Ishikawa (cell line): ENCODE results near the gene ZCCHC2.

ENCODE experiments used
- CEBPB ChIP-seq: IDR thresholded peaks from 2 replicates; pipeline ENCODE4 v1.6.1; 2012
- EGR1 ChIP-seq: IDR thresholded peaks from 2 replicates; pipeline ENCODE4 v1.6.1; 2012
- EP300 ChIP-seq: IDR thresholded peaks from 2 replicates; pipeline ENCODE4 v1.6.1; 2012; ENCODE audit warnings: borderline replicate concordance
- RAD21 ChIP-seq: IDR thresholded peaks from 2 replicates; pipeline ENCODE4 v1.6.1; 2012; ENCODE audit warnings: low read depth
- TF ChIP-seq, protein P1 (sequence below): IDR thresholded peaks from 2 replicates; pipeline ENCODE4 v1.6.1; 2012; ENCODE audit warnings: low read depth, mild to moderate bottlenecking

DNA sequence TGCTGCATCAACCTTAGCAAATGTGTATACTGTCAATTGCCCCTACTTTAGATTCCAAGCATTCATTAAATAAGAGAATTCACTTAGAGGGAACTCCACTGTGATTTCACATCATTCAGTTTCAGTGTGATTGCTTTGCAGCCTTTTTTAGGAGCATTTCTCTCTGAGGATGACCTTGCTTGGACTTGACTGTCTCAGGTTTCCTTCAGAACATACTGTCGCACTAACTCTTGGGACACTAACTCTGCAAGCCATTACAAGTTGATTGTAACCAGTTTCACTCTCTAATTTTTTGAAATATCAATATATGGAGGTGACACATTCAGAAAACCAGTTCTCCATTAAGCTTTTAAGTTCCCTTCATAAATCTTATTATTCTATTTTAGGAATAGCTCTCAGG is 6.6 kb upstream of the ZCCHC2 start:
- TF ChIP-seq EGR1, result no peak
- TF ChIP-seq, protein P1, sequence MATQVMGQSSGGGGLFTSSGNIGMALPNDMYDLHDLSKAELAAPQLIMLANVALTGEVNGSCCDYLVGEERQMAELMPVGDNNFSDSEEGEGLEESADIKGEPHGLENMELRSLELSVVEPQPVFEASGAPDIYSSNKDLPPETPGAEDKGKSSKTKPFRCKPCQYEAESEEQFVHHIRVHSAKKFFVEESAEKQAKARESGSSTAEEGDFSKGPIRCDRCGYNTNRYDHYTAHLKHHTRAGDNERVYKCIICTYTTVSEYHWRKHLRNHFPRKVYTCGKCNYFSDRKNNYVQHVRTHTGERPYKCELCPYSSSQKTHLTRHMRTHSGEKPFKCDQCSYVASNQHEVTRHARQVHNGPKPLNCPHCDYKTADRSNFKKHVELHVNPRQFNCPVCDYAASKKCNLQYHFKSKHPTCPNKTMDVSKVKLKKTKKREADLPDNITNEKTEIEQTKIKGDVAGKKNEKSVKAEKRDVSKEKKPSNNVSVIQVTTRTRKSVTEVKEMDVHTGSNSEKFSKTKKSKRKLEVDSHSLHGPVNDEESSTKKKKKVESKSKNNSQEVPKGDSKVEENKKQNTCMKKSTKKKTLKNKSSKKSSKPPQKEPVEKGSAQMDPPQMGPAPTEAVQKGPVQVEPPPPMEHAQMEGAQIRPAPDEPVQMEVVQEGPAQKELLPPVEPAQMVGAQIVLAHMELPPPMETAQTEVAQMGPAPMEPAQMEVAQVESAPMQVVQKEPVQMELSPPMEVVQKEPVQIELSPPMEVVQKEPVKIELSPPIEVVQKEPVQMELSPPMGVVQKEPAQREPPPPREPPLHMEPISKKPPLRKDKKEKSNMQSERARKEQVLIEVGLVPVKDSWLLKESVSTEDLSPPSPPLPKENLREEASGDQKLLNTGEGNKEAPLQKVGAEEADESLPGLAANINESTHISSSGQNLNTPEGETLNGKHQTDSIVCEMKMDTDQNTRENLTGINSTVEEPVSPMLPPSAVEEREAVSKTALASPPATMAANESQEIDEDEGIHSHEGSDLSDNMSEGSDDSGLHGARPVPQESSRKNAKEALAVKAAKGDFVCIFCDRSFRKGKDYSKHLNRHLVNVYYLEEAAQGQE, result no peak
- no peak for TF ChIP-seq CEBPB
- TF ChIP-seq EP300, result no peak
- TF ChIP-seq RAD21, result no peak
